Measurements from ENCODE around the gene USP13. TPM values are rescaled to one million over a fixed set of nuclear protein-coding genes. Genes with fewer than 3 reads are reported as not detected.

USP13 gene
- total RNA-seq, 1 experiment from 2014 or later = 2.6 TPM

DNA sequence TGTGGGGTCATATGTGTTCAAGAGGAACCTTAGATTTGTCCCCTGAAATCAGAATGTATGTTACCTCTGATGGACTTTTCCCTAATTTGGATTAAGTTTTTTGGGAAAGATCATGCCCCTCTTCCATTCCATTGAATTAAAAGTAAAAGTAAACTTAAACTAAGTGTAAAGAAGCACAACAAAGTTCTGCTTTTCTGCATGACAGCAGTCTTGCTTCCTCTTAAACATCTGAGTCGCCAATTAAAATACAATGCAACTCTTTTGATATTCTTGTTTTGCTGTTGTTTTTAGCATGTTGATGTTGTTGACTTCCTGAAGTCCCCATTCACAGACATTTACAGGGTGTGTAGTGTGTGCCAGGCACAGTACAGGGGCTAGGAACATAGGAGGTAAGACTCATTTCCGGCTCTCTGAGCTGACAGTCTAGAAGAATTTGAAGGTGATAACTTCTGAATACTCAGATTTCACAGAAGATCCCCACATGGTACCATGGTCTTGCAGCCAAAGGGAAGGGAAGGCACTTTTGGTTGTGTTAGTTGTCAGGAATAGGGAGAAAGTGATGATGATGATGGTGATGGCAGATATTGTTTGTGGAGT, 45.0 kb downstream of the USP13 start:
- DNase-seq (ENCODE audit: low spot score) = no peak

DNA sequence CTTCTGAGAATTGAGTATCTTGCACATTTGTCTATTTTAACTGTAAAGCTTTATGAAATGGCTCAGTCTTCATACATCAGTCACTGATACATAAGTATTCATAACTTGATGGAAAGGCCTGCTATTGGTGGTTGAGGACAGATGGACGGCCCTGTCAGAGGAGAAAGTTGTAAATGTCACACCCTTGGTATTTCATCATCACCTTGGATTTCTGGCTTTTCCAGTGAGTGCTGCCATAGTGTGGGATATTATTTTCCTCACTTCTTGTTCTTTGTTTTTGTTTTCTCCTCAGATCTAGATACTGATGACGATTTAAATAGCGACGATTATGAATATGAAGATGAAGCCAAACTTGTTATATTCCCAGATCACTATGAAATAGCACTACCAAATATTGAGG, 47.9 kb downstream of the USP13 start:
- no peak for DNase-seq (ENCODE audit: low spot score)

DNA sequence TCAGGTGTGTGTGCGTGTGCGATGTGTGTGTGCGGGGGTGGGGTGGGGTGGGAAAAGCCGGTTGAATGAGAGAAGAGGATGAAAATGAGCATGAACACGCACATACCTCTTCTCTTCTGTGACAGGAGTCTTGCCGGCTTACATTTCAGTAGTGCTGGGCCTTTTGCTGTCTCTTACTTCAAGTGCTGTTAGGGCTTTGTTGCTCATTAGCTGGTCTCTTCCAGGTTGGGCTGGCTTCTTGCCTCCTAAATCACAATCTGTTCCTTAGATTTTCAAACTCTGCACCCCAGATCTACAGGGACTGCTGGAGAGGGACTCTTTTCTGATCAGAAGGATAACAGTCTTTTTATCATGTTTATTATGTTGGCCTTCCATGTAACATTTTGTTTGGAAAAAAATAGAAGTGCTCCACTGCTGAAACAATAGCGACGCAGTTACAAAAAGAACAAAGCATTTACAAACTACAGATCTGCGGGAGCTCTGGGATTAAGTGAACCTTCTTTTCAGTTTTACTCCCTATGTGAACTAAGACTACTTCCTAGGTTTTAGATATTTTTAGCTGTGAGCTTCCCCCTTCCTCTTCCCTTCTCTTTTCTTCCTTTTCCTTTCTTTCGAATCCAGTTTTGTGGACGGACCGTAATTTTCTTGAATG, 48.5 kb downstream of the USP13 start:
- DNase-seq (ENCODE audit: low spot score) = no peak

DNA sequence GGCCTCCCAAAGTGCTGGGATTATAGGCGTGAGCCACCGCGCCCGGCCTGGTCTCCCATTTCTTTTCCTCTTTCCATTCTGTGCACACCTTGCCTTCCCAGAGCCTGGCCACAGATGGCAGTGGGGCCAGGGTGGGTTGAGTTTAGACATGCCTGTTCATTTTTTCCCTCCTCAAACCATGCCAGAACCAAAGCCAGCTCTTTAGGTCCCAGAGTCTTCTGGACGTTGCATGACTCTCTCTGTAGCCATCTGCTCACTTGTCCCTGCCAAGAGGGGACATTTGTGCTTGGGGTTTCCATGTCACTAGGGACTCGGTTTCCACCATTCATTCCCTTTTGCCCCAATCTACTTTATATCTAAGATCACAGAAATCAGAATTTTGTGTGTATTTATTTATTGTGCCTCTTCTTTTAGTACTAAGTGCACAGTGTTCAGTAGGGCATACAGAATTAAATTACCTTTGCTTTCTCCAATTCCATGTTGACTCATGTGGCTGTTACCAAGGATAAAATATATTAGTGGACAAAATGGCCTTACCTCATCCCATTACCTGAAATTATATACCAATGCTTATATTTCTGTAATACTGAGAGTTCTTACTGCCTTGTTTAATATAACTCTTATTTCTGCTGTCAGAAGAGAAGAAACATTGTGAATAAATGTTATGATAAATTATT, 49.6 kb downstream of the USP13 start:
- DNase-seq (ENCODE audit: low spot score) = no peak

DNA sequence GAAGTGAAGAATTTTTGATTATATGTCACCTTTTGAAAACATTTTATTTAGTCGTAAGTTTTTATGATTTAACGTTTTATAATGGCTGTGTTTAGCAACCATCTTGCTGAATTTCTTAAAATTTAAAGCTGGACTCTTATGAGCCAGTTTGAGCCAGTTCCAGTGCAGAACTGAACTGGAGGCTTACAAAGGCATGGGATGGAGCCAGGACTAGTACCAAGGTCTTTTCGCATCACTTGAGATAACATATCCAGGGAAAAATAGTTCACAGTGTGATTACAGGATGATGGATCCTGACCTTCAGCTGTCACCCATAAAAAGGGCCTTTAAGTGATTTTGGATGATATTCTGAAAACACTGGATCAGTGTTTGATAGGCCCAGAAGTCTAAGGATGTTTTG, 51.0 kb downstream of the USP13 start:
- no peak for DNase-seq (ENCODE audit: low spot score)

DNA sequence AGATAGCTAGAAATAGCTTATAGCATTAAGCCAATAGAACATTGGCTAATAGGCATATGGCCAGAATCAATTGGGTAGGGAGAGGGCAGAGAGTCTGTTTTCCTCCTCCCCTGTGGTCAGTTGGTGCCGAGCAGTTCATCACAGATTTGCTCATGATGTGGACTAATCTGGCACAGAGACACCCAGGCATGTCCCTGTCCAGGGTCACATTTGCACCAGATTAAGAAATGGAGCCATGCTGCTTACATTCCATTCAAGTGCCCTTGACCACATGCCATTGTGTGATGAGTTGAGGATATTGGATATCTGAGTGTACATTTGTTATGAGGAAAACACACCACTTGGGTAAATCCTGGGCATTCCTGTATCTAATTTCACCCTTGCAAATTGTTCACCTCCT, 53.4 kb downstream of the USP13 start:
- no peak for DNase-seq (ENCODE audit: low spot score)

DNA sequence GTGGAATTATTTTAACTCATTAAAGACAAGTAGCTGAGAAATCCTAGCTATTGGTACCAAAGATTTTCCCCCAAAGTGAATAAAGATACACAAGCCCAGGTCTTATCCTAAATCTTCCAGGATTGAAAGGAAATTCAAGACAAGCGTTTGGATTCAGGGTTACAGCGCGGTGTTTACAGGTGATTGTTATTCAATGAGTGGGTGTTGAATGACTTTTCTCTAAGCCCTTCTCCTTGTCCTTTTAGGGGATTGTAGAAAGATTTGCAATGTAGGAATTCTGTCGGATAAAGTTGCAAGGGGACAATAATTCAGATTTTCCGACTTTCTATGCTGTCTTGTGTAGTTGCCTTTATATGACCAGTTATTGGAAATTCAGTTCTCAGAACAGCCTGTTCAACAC, 57.2 kb downstream of the USP13 start:
- DNase-seq (ENCODE audit: low spot score) = no peak

DNA sequence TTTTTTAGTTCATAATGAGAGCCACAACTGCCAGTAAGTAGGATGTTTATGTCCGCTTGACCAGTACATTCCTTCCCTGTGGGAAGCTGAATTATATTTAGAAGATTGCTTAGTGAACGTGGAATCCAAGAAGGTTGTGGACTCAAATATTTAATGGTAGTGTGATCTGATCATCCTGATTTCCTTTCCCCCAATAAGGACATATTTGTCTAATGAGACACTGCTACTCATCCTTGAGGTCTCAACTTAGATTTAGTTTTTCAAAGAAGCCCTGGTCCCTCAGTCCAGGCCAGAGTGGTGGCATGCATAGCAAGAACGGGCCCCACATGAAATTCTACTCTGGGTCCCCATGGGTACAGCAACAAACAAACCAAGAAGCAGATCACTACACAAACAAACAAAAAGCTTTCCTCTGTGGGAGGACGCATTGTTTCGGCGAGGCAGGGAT, 60.8 kb downstream of the USP13 start:
- DNase-seq (ENCODE audit: low spot score) = no peak

DNA sequence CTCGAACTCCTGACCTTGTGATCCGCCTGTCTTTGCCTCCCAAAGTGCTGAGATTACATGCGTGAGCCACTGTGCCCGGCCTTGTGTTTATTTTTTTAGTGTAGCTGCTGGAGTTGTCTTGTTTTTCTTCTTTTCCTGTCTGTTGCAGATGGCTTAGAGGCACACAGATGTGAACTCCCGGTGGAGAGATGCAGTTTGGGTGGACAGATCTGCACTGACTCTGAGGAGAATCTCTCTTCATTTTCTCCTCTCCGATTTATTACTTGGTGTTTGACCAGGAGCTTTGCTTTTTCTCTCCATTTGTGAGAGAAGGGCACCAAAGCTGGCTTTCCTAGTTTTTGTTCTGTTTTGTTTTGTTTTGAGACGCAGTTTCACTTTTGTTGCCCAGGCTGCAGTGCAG, 62.7 kb downstream of the USP13 start:
- no peak for DNase-seq (ENCODE audit: low spot score)

DNA sequence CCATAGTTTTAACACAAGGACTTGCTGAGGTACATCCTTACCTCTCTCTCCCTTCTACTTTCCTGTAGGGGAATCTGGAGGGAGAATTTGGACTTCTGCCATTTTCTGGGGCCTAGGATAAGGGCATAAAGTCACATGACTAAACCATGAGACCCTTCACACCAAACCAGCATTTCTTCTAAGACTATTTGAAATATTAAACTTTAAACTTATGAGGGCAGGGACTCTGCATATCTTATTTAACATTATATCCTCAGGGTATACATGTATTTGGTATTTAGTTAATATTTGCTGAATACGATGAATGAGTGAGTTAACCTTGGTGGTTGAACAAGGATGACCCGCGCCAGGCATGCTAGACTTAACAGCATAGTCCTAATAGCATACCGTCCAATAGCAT, 63.4 kb downstream of the USP13 start:
- DNase-seq (ENCODE audit: low spot score) = no peak

DNA sequence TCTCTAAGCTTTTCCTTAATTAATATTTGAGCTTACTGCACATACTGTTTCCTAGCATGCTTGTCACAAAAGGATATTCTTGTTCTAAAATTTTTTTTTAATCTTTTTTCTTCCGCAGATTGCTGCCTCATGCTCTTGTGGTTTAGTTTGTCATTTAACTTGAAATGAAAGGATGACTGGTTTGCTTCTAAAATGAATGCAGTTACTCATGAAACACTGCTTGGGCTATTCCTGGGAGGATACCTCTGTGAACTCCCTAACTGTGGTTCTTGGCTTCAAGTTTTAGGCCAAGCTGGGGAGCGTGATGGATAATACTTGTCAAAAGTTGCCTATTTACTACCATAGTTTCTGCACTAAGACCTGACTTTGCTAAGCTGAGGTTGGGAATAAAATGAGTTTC, 64.0 kb downstream of the USP13 start:
- no peak for DNase-seq (ENCODE audit: low spot score)

DNA sequence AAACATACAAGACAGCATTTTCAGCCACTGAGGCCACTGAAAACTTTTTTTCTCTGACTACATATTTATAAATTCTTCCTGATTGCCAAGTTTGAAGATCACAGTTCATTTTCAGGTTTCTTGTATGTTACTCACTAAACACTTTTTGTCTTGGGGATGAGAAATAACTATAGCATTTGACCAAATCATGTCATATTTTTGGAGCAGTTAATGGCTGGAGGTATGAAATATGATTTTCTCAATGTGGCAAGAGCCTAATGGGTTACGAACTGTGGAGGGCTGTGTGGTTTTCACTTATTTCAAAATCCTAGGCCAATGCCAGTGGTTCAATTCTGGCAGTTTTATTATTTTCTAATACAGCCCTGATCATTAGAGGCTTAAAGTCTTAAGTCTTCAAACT, 64.4 kb downstream of the USP13 start:
- DNase-seq (ENCODE audit: low spot score) = no peak

DNA sequence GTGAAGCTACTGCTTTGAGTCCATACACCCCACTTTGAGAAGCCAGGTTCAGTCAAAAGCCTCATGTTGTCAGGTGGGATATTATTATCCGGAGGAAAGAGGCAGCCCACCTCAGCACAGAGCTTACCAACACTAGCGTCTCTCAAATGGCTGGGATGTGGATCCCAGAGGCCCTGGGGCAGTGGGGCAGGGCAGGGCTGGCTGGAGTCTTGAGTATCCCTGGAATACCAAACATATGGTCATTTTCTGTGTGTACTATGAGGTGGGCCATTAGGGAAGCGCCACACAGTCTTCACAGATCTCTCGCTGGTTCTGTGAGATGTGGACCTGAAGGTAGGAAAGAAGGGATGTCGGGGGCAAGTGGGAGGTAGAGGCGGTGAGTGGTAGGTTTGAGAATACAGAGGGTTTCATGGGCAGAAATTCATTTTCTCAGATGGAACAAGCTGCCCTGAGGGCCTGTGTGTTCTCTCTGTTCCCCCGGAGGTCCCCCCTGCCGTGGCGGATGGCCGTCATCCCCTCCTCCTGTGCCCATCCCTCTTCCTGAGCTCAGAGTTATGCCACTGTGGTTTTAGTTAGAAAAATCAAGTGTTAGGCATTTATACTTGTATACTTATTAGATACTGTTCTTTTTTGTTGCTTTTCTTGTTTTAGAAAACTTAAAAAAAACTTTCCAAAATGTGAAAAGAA, 66.4 kb downstream of the USP13 start:
- no peak for DNase-seq (ENCODE audit: low spot score)

DNA sequence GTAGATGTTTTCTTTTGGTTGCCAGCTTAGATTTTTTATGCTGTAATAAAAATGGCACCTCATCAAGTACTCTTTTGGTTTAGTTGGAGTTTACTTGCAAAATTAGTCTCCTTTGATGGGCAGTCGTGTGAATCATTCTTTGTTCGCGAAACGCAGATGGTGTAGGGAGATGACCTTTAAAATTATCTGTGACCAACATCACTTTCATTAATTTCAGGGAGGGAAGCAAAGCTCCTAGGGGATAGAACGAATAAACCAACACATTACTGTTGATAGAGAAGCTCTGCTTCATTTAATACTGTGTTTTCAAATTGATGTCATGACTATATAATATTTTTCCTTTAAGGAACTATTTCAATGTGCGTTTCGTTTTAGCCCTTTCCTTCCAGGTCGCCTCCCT, 67.4 kb downstream of the USP13 start:
- no peak for DNase-seq (ENCODE audit: low spot score)

DNA sequence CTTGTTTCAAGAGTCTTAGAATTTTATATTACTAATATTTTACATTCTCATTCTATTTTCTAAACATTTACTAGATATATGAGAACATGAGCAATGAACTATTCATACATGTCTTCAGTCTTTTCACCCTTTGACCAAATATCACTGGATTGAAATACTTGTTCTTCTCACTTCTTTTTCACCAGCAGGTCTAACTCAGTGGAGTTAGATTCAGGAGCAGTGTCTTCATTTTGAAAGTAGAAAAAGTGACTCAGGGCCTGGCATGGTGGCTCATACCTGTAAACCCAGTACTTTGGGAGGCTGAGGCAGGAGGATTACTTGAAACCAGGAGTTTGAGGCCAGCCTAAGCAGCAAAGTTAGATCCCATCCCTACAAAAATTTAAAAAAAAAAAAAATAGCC, 70.8 kb downstream of the USP13 start:
- no peak for DNase-seq (ENCODE audit: low spot score)

DNA sequence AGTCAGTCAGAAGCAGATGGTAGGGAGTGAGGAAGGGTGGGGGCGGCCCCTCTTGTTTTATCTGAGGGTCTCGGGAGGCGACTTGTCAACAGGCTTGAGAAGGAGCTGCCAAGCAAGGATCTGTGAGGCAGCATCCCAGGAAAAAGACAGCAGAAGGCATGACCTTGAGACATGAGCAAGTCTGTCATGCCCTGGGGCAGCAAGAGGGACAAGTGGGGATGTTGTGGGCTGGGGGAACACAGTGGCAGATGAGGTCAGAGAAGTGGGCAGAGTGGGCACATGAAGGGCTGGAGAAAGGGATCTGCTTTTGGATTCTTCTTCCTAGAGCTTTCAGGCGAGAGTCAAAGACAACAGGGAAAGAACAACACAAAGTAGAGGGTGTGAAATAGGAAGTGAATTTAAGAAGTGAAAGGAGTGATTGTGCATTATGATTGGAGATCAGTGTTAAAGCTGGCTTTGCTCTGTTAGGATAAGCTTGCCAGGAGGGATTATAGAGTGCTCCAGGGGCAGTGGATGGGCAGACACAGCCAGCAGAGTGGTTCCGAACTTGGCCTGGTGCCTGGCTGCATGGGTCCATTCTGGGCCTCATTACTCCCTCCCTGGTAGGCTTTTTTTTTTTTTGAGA, 73.3 kb downstream of the USP13 start:
- DNase-seq (ENCODE audit: low spot score) = no peak

DNA sequence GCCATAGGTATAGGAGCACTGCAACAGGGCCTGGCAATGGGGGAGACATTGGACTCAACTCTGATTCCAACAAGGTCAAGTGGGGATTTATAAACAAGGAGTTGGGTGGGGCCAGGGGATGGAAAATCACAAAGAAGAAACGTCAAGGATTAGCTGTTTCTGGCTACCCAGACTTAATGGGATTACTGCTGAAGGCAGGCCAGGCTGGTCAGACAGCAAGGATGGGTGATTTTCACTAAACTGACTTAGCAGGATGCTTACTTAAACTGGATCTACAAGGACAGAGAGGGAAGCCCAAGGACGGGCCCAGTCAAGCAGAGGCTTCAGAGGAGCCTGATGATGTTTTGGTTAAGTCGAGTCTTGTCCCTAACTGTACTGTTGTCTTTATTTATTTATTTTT, 76.2 kb downstream of the USP13 start:
- DNase-seq (ENCODE audit: low spot score) = no peak

DNA sequence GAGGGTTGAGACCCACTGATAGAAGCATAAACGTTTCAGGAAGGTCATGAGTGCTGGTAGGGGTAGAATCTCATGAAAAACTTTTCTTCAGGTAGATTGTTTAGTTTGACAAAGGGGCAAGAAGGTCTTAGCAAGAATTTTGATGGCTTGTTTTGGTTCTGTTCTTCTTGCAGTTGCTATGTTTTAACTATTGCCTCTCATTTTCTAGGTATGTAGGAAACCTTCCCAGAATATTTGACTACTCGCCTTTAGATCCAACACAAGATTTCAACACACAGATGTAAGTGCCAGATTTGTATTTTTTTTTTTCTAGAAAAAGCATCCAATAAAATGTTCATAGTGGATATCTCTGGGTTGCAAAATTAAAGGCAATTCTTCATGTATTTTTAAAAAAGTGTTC, 77.1 kb downstream of the USP13 start:
- DNase-seq (ENCODE audit: low spot score) = no peak

DNA sequence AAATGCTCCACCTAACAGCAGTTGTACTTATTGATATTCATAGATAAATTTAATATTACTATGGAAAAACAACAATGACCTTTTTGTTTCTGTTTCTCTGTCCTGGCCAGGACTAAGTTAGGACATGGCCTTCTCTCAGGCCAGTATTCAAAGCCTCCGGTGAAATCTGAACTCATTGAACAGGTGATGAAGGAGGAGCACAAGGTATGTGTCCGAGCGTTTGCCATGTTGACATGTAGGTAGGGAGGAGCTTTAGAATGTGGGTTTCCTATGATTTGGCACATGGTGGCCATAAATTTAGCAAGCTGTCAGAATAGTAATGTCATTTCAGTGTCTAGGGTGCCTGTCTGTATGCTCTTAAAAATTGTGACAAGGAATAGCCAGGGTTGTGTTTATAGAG, 77.7 kb downstream of the USP13 start:
- no peak for DNase-seq (ENCODE audit: low spot score)

DNA sequence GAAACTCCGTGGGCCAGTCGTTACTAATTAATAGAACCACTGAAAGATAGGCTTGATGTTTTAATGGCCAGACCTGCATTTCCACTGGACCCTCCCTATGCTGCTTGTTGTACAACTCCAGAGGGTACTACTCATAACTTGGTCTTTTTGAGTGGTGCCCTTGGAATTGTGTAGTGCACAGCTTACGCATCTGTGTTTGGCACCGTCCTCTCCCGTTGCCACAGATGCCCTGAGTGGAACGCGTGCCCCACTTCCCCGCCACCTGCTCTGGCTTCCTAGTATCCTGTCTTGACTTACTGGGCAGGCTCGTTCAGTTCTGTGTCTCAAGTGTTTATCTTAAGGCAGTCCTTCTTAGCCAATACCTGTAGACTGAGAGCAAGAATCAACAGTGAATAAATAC, 78.7 kb downstream of the USP13 start:
- DNase-seq (ENCODE audit: low spot score) = no peak

DNA sequence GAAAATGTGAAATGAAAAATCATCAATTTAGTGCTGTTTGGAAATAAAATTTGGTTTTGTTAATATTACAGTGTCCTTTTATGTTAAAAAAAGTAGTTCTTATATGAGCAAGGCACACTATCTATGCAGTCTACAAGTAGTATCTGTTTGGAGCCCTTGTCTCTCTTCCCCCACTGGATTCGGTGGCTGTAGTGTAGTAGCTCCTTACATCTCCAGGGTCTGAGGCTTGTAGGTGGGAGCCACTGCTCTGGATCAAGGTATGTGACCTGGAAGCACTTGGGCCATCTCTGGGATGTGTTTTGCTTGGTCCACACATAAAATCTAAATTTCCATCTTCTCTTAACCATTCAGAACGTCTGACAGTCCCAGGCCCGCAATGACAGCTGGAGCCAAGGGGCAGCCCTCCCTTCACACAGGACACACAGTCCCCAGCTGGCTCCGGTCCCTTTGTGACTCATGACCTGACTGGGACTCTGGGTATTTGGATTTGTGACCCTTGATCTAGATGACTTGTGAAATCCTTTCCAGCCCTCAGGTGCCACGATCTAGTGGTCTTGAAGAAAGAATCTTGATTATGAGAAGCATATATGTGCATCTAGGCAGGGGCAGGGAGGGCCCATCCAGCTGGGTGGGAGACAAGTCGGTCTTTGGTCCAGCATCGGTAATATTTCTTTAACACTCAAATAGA, 80.0 kb downstream of the USP13 start:
- no peak for DNase-seq (ENCODE audit: low spot score)

DNA sequence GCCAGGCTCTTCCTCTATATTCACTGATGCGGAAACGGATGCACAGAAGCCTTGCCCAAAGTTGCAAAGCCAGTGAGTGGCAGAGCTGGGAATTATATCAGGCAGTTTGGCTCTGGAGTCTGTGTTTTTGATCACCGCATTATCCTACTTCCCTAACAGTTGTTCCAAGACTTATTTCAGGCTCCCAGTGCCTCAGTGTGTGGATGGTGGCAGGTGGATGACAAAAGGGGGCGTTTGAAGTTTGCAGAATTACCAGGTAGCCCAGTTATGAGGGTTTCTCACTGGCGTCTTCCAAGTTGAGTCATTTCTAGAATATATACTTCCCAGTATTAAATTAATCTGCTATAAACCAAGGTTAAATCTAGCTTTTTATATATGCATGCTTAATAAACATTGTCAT, 81.0 kb downstream of the USP13 start:
- no peak for DNase-seq (ENCODE audit: low spot score)
